SW 1271 (cell line): ENCODE data around the gene PPP2R3B.

Experiments
- DNase-seq, 2 experiments: peaks; one replicate each; lab custom pipeline; 2025; lab: John Stamatoyannopoulos, UW

Gene PPP2R3B

GRCh38 chrX:302975-303374 lies 83.7 kb downstream of the PPP2R3B start:
- DNase-seq = no peak

DNA sequence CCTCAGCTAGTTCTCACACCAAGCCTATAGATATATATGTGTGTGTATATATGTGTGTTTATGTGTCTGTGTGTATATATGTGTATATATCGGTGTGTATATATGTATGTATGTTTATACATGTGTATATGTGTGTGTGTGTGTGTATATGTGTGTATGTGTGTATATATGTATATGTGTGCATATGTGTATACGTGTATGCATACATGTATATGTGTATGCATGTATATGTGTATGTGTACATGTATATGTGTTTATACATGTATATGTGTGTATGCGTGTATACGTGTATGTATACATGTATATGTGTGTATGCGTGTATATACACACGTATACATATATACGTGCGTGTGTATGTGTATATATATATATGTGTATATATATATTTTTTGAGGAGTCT lies 86.4 kb downstream of the PPP2R3B start:
- no peak for DNase-seq

DNA sequence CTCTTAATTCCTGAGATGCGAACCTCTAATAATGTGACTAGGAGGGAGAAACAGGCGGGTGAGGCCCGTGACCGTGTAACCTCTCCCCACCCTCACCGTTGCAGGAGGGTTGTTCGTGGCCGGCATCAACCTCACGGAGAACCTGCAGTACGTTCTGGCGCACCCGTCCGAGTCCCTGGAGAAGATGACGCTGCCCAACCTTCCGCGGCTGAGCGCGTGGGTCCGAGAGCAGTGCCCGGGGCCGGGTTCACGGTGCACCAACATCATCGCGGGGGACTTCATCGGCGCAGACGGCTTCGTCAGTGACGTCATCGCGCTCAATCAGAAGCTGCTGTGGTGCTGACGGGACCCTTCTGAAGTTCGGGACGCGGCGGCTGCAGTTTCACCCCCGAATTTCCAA lies 87.7 kb downstream of the PPP2R3B start:
- no peak for DNase-seq

DNA sequence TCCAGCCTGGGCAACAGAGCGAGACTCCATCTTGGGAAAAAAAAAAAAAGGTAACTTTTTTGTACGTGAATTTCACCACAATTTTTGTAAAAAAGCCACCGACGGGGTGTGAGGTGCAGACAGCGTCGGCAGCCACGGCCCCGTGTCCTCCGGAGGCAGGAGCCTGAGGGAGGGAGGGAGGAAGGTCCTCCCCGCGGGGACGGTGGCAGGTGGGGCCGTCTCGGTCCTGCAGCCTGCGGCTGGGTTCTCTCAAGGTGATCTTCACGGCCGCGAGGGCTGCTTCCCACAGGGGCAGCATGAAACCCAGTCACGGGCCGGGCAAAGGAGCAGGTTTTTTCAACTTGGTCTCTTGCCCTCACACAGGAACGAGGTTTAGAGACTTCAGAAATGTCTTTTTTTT lies 91.6 kb downstream of the PPP2R3B start:
- no peak for DNase-seq

DNA sequence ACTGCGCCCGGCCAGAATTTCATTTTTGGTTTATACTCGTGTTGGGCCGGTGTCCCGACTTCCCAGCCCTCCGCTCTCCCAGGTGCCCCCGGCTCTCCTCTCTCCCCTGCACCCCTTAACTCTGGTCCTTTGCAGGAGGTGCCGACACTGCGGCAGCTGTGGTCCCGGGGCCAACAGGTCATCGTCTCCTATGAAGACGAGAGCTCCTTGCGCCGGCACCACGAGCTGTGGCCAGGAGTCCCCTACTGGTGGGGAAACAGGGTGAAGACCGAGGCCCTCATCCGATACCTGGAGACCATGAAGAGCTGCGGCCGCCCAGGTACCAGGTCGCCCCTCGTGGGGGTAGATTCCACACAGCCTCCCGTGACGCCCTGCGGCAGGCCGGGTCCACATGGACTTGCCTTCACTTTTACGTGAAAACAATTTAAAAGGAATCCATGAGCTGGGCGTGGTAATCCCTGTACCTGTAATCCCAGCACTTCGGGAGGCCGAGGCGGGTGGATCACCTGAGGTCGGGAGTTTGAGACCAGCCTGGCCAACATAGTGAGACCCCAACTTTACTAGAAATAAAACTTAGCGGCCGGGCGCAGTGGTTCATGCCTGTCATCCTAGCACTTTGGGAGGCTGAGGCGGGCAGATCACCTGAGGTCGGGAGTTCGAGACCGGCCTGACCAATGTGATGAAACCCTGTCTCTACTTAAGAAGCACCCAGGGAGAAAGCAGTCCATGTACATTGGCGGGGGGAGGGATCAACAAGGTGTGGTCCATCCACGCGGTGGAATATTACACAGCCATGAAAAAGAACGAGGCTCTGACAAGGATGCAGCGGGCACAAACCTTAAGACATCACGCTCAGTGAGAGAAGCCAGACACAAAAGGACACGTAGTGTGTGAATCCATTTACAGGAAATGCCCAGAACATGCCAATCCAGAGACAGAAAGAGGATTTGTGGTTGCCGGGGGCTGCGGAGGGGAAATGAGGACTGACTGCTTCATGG lies 93.5 kb downstream of the PPP2R3B start:
- DNase-seq = no peak

DNA sequence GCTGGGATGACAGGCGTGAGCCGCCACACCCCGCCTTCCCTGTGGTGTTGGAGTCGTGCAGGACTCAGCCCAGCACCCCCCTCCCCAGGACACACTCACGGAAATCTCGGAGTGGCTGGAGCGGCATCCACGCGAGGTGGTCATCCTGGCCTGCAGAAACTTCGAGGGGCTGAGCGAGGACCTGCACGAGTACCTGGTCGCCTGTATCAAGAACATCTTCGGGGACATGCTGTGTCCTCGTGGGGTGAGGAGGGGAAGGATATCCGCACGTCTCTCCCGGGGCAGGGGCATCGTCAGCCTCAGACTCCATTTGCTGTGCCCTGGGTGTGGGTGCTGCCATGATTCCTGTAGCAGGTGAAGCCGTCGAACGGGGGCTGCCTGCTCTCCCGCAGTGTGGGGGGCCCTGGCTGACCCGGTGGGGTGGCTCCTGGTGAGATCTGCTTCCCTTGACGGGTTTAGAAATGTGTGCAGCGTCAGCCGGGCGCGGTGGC lies 95.3 kb downstream of the PPP2R3B start:
- DNase-seq = no peak

DNA sequence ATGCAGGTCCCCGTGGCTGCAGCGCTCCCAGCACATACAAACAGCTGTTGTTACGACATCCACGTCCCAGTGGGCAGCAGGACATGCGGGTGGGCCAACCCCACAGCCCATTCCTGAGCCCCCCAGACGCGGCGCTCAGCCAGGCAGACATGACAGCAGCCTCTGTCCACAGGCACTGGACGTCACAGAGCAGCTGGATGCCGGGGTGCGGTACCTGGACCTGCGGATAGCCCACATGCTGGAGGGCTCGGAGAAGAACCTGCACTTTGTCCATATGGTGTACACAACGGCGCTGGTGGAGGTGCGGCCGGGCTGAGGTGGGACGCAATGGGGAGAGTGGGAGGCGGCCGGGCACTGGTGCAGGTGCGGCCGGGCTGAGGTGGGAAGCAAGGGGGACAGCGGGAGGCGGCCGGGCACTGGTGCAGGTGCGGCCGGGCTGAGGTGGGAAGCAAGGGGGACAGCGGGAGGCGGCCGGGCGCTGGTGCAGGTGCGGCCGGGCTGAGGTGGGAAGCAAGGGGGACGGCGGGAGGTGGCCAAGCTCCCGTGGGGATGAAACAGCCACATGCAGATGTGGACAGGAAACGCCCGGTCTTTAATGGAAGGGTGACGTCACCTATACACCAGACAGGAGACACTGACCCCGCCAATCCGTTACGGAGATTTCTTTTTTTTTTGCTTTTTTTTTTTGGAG lies 96.1 kb downstream of the PPP2R3B start:
- no peak for DNase-seq

- no peak for DNase-seq
Observed at GRCh38 chrX:288561-288991, 98.1 kb downstream of the PPP2R3B start.

GRCh38 chrX:287670-288069 lies 99.0 kb downstream of the PPP2R3B start:
- no peak for DNase-seq

DNA sequence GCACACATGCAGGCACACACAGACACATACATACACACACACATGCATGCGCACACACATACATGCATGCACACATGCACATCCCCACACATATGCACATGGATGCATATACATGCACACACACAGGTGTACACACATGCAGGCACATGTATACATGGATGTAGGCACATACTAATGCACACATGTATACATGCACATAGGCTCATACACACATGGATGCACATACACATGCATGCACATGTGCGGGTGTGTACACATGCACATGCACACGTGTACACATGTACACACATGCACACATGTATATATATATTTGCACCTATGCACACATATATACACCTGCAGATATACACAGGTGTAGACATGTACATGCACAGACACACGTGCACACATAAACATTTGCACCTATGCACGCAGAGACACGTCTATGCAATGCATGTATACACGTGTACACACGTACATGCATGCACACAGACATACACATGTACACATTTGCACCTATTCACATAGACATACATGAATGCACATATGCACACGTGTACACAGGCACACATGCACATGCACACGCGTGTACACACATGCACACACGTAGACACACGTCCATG lies 101.5 kb downstream of the PPP2R3B start:
- DNase-seq = no peak
